Heart right ventricle (tissue), 16 donors: ENCODE data around the gene FXR2. TPM values are rescaled to one million over a fixed set of nuclear protein-coding genes. Genes with fewer than 3 reads are reported as not detected.
A peak's percentile ranks its signal among the peaks of the same experiment; 100 is the strongest.

Experiments used
- ATAC-seq, 8 donors: fragments of 200-7000 bp; cut with Tn5 transposase; one replicate each; pipeline ENCODE4 v1.9.1; 2020; ENCODE audit warnings: mild to moderate bottlenecking in 8 of 8, moderate library complexity in 8 of 8, moderate number of reproducible peaks in 1 of 8
- DNase-seq, 2 donors: peaks; one replicate each; pipeline ENCODE4 v3.0.0-alpha.2; 2020
- H3K27ac ChIP-seq, 10 donors: fragments of 200-600 bp; sonication (generic) in 2 of 10; one replicate each; pipeline versions ENCODE4 v1.5.0 to v1.8.0; 2020 to 2022; ENCODE audit warnings: mild to moderate bottlenecking in 3 of 10
- H3K27me3 ChIP-seq, 7 donors: fragments of 200-600 bp; one replicate each; pipeline ENCODE4 v1.8.0; 2021 to 2022; ENCODE audit warnings: mild to moderate bottlenecking in 2 of 7
- H3K36me3 ChIP-seq, 9 donors: fragments of 200-600 bp; sonication (generic) in 1 of 9; one replicate each; pipeline versions ENCODE4 v1.5.0 to v1.8.0; 2020 to 2022; ENCODE audit warnings: mild to moderate bottlenecking in 2 of 9
- H3K4me1 ChIP-seq, 9 donors: fragments of 200-600 bp; sonication (generic) in 1 of 9; one replicate each; pipeline versions ENCODE4 v1.5.0 to v1.8.0; 2020 to 2022; ENCODE audit warnings: mild to moderate bottlenecking in 4 of 9
- H3K4me3 ChIP-seq, 10 donors: fragments of 200-600 bp; sonication (generic) in 2 of 10; one replicate each; pipeline versions ENCODE4 v1.5.0 to v1.8.0; 2020 to 2022; ENCODE audit warnings: mild to moderate bottlenecking in 7 of 10, moderate library complexity in 2 of 10
- H3K9me3 ChIP-seq, 11 donors: fragments of 200-600 bp in 10 of 11; sonication (generic) in 2 of 11; one replicate each; pipeline versions ENCODE4 v1.5.0 to v1.8.0; 2013 to 2022; ENCODE audit warnings: mild to moderate bottlenecking in 2 of 11, control low read depth in 1 of 11, moderate library complexity in 1 of 11
- WGBS, 2 donors: extraction: QIAGEN DNeasy Blood & Tissue Kit; methylation state at CpG; one replicate each; pipeline ENCODE4 v1.1.7; 2013; ENCODE audit warnings: inconsistent platforms in 1 of 2; 5-methylcytosine and 5-hydroxymethylcytosine counted together
- intact Hi-C, 10 donors: fragments of 100-400 bp; cut with DNase I; formaldehyde crosslinking; loops; one replicate each; pipeline versions ENCODE4 v1.11.1 to v1.14.2; 2022
- polyA plus RNA-seq, 2 donors: library from polyadenylated mRNA; stranded (reverse); fragments of 200-250 nt; gene quantifications; one replicate each; pipeline ENCODE4 v1.2.3, GENCODE V29; 2013
- total RNA-seq, 10 donors: library from RNA; stranded (reverse); fragmentation: NEBNext Ultra II Directional in 3 of 10; extraction: Animal tissue kit (Norgen Biotek cat#: 25700) in 3 of 10; gene quantifications; one replicate each; pipeline versions ENCODE4 v1.2.1 to v1.2.4, GENCODE V29; 2021 to 2023
- TF ChIP-seq, protein P1 (sequence below), 9 donors: fragments of 200-600 bp; sonication (generic) in 2 of 9; IDR thresholded peaks; one replicate each; pipeline versions ENCODE4 v1.5.0 to v1.8.0; 2021 to 2022; ENCODE audit warnings: antibody characterized with exemption in 9 of 9, mild to moderate bottlenecking in 5 of 9, moderate library complexity in 1 of 9
- donor health status: Arrhythmogenic right ventricular cardiomyopathy.
- donor health status: ischemic (EF 13 %, LVEDD 7.1; RV severe dilation, severe dysfunction).
- donor health status: healthy with polysubstance abuse.
- donor health status: DM: no; HTN: yes; CAD: no.
- donor health status: DM: no; HTN: no; CAD: no.
- donor health status: ischemic (EF 25% LVEDD 6.9; RV normal size, moderate dysfunction).
- donor health status: ischemic (EF 25% LVEDD 5.7; RV mildly dilated, moderate dysfunction).
- donor health status: healthy.
- donor health status: DM: yes; HTN: yes; CAD: no.
- donor health status: Ischemic cardiomyopathy.
- donor health status: ischemic (EF 35%, LVEDD 5.7; RV mildly dilated, moderate dysfunction).
- donor health status: nonischemic (EF 11% LVEDD 7.7; RV severe dilation, severe dysfunction).
- donor health status: DM: yes; HTN: yes; CAD: no.
- donor health status: PGD.
- donor health status: ischemic (EF 29% LVEDD 5.4; RV normal size, mild dysfunction).
- donor health status: nonischemic (EF 23%, LVEDD 6.1; RV moderate dilation, normal function).

Gene FXR2
- total and polyA plus RNA-seq, 12 donors = 52.2 to 111 (median 90.5) TPM

DNA sequence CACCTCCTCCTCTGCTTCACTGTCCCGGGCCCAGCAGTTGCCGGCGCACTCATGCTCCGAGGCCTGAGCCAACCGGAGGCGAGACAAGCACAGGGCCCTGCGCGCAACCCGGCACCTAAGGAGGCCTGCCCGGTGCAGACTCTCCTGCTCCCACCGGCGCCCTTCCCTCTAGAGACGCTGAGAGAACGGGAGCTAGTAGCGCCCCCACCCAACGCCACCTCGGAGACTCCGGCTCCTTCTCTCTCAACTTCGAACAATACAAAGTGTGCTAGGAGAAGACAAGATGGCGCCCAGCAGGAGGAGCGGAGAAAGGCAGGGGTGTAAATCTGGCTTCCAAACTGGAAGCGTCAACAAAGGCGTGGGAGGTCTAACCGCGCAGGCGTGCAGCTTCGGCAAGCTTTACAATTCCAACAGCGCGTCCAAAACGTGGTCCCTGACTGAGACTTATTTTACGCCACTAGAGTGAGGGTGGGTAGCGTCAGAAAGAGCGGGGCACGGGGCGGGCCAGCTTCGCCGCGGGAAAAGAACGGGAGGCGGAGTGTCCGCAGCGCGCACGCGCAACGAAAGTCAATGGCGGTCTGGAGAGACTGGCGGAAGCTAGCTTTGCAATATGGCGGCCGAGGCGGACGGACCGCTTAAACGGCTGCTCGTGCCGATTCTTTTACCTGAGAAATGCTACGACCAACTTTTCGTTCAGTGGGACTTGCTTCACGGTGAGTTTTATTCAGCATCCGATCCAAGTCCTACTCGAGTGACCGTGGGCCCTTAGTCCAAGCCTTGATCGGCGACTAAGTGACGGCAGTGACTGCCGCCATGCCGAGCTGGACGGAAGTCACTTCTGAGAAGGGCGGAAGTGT lies 31.2 kb downstream of the FXR2 start, which contains the start of gene MPDU1:
MPDU1 (plus strand) TSS at position 600 of the 857 bp plus-strand sequence; CDS start at position 611, 11 bp downstream.
- 13 to 14% methylated on average over 69 of the region's 69 CpGs for WGBS, 2 donors
- H3K27ac ChIP-seq = peak within 1 kb of the TSS; percentile 90 to 97 (median 94)
- H3K36me3 ChIP-seq = peaks cover 0 to 40% (median 5%) of the 10 kb centered on the region in 9 donors
- DNase-seq (peak; percentile 97), ATAC-seq (peak; percentile 81 to 96 (median 90))
- H3K27me3 ChIP-seq = no peaks in the 10 kb centered on the region
- H3K4me3 ChIP-seq = peak within 1 kb of the TSS; percentile 10 to 75 (median 66)
- H3K9me3 ChIP-seq = no peaks in the 10 kb centered on the region
- intact Hi-C loops = loop anchor here in 3 of 10 donors (5.0 to 10.0 kb wide), 2 partner anchors 104 to 149 kb away; partner anchors contain the start of genes TP53 (in 2 of the 3), WRAP53 (in 2 of the 3), FGF11 (in 1 of the 3) and TMEM102 (in 1 of the 3)
- TF ChIP-seq, protein P1, sequence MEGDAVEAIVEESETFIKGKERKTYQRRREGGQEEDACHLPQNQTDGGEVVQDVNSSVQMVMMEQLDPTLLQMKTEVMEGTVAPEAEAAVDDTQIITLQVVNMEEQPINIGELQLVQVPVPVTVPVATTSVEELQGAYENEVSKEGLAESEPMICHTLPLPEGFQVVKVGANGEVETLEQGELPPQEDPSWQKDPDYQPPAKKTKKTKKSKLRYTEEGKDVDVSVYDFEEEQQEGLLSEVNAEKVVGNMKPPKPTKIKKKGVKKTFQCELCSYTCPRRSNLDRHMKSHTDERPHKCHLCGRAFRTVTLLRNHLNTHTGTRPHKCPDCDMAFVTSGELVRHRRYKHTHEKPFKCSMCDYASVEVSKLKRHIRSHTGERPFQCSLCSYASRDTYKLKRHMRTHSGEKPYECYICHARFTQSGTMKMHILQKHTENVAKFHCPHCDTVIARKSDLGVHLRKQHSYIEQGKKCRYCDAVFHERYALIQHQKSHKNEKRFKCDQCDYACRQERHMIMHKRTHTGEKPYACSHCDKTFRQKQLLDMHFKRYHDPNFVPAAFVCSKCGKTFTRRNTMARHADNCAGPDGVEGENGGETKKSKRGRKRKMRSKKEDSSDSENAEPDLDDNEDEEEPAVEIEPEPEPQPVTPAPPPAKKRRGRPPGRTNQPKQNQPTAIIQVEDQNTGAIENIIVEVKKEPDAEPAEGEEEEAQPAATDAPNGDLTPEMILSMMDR (IDR thresholded peaks at IDR 0.05) = no peak
- peaks cover 9 to 76% (median 48%) of the 10 kb centered on the region in 9 donors for H3K4me1 ChIP-seq

DNA sequence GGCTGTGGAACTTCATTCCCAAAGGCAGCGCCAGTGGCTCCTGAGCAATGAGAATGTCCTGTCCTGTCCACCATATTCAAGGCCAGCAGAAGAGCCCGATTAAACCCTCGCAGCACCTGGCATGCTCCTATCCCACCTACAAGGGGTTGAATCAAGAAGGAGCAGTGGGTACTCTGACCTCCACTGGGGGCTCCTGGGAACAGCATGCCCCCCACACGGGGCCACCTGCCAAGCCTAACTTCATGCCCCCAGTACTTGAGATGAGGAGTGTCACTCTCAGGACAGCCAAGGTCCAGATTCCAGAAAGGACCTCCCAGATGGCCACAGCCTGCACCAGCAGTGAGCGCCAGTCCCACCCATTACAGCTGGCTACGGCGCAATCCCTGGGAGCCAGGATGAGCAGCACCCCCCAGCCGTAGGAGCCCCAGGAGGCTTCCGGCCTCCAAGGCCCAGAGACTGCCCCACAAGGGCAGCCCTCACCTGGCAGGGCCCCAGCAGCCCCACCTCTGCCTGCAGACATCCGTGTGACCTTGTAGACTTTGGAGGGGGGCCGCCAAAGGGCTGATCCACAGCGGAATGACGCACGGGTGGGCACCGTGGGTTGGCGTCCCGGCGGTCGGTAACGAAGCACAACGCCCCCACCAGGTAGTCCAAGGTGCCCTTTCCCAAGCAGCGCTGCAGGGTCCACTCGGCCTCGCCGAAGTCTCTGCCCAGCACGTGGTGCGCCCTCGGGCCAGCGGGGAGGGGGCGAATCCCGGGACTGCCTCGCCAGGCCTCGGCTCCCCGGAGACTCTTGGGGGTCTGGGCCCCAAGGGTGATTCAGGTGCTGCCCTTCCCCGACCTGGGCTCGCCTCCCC lies 32.1 kb downstream of the FXR2 start:
- Histone ChIP-seq H3K36me3 (peaks cover 0 to 40% (median 14%) of the 10 kb centered on the region in 9 donors), H3K4me3 (peak overlapping the region in 9 of 10 donors; percentile 50 to 75 (median 66)), H3K27ac (peak overlapping the region; percentile 90 to 97 (median 94)), H3K4me1 (peaks cover 9 to 76% (median 41%) of the 10 kb centered on the region in 9 donors), H3K9me3 (no peaks in the 10 kb centered on the region), H3K27me3 (no peaks in the 10 kb centered on the region)
- TF ChIP-seq, protein P1 (IDR thresholded peaks at IDR 0.05) = no peak
- ATAC-seq (peak in 2 of 8 donors; percentile 1 to 9), DNase-seq (peak in 1 of 2 donors; percentile 37)
- intact Hi-C loops = loop anchor here in 3 of 10 donors (5.0 to 10.0 kb wide), 2 partner anchors 105 to 148 kb away; partner anchors contain the start of genes TP53 (in 2 of the 3), WRAP53 (in 2 of the 3), FGF11 (in 1 of the 3) and TMEM102 (in 1 of the 3)
- 87% methylated on average over 36 of the region's 36 CpGs for WGBS, 2 donors

DNA sequence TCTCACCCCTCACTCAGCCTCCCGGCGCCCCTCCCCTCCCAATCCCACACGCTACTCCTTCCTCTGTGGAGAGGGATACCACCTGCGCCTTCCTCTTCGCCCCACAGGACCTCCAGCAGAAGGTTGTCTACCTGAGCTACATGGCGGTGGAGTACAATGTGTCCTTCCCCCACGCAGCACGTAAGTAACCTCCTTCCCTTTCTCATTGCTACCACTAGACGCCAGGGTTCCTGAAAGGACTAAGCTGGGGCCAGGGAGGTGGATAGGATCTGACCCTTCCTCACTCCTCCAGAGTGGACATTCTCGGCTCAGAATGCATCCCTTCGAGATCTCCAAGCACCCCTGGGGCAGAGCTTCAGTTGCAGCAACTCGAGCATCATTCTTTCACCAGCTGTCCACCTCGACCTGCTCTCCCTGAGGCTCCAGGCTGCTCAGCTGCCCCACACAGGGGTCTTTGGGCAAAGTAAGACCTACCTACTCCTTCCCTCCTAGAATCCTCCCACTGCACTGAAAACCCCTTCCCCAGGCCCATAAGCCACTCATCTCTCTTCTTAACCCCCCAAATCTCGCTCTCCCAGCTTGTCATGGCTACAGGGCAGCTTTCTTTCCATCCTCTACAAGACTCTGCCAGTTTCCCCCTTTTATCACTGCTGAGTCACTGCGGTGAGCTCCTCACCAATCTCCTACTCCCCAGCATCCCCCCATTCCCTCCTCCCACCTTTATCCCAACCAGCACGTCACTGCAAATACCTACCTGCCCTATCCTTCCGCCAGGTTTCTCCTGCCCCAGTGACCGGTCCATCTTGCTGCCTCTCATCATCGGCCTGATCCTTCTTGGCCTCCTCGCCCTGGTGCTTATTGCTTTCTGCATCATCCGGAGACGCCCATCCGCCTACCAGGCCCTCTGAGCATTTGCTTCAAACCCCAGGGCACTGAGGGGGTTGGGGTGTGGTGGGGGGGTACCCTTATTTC lies 33.8 kb downstream of the FXR2 start:
- TF ChIP-seq, protein P1 (IDR thresholded peaks at IDR 0.05) = no peak
- intact Hi-C loops = loop anchor here in 3 of 10 donors (5.0 to 10.0 kb wide), 2 partner anchors 106 to 146 kb away; partner anchors contain the start of genes TP53 (in 2 of the 3), WRAP53 (in 2 of the 3), FGF11 (in 1 of the 3) and TMEM102 (in 1 of the 3)
- Histone ChIP-seq H3K4me3 (peak overlapping the region in 7 of 10 donors; percentile 18 to 66 (median 40)), H3K4me1 (peaks cover 9 to 82% (median 42%) of the 10 kb centered on the region in 9 donors), H3K36me3 (peaks cover 9 to 43% (median 31%) of the 10 kb centered on the region in 9 donors), H3K9me3 (no peaks in the 10 kb centered on the region), H3K27ac (peak overlapping the region in 8 of 10 donors; percentile 47 to 94 (median 81)), H3K27me3 (no peaks in the 10 kb centered on the region)
- DNase-seq = no peak
- no peak for ATAC-seq
- 85 to 87% methylated on average over 23 of the region's 23 CpGs for WGBS, 2 donors
